Cardiac fibroblast (primary cell): ENCODE results near the gene KCNH4.
"Not testable (repeated sequence)": the region's sequence is repeated elsewhere in the genome, so short reads cannot be mapped to it uniquely, and the experiment has no call there.

Experiments
- DNase-seq, 2 donors: peaks; one replicate each; pipeline versions ENCODE4 v3.0.0 to v3.0.0-alpha.2; 2010; ENCODE audit warnings: low read depth in 2 of 2
- H3K4me3 ChIP-seq, 2 donors: replicated peaks in 1 of 2; 1 replicate in 1 of 2; 2 replicates in 1 of 2; pipeline ENCODE4 v1.5.1; 2011; ENCODE audit warnings: low read depth in 2 of 2, low read length in 2 of 2, mild to moderate bottlenecking in 2 of 2, moderate library complexity in 1 of 2
- CTCF ChIP-seq: IDR thresholded peaks from one replicate; pipeline ENCODE4 v1.5.1; 2011; ENCODE audit warnings: low read depth, mild to moderate bottlenecking, low read length, inconsistent platforms

KCNH4 gene

DNA sequence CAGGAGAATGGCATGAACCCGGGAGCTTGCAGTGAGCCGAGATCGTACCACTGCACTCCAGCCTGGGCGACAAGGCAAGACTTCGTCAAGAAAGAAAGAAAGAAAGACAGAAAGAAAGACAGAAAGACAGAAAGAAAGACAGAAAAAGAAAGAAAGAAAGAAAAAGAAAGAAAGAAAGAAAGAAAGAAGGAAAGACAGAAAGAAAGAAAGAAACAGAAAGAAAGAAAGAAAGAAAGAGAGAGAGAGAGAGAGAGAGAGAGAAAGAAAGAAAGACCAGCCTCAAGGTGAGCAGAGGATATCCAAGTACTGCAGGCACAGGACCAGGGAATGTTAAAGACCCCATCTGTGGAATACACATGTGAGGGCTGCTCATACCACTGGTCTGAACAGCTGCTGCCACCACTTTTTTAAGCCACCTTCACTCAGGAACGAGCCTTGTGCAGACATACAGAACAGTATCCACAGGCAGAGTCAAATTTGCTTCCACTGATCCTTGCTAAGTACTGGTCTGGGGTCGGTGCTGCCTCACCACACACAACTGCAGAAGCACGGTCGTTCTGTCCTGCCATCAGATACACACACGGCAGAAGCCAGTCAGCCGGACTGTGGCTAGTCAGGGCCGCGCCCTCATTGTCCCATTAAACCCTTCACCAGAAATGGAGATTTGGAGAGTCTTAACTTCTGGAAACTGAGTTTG, 33.9 kb downstream of the KCNH4 start:
- DNase-seq, result no peak
- TF ChIP-seq CTCF, result no peak
- H3K4me3 ChIP-seq, result no peak overlapping the region

GRCh38 chr17:42143138-42143537, 37.8 kb downstream of the KCNH4 start:
- not testable (repeated sequence) for H3K4me3 ChIP-seq, DNase-seq

- TF ChIP-seq CTCF, result no peak
- no peak overlapping the region for H3K4me3 ChIP-seq
- peak; percentile 37 to 83 for DNase-seq
Measured at GRCh38 chr17:42142371-42142896, 38.5 kb downstream of the KCNH4 start.

DNA sequence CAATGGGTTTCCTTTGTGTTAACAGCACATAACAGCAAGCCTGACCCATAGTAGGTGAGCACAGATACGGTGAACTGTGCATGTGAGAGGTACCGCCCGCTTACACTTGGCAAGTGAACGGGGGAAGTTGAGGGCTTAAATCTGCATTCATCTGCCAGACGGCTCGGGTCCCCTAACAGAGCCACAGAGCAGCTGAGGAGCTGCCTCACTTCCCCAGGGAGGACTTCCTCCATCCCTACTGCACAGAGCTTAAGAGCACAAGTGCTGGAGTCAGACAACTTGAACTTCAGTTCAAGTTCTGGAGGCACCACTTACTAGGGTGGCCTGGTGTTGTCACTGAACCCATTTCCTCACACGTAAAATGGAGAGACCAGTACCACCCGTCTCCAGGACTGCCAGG, 39.6 kb downstream of the KCNH4 start:
- no peak overlapping the region for H3K4me3 ChIP-seq
- TF ChIP-seq CTCF, result no peak
- no peak for DNase-seq

GRCh38 chr17:42140690-42141089, 40.3 kb downstream of the KCNH4 start:
- not testable (repeated sequence) for DNase-seq

DNA sequence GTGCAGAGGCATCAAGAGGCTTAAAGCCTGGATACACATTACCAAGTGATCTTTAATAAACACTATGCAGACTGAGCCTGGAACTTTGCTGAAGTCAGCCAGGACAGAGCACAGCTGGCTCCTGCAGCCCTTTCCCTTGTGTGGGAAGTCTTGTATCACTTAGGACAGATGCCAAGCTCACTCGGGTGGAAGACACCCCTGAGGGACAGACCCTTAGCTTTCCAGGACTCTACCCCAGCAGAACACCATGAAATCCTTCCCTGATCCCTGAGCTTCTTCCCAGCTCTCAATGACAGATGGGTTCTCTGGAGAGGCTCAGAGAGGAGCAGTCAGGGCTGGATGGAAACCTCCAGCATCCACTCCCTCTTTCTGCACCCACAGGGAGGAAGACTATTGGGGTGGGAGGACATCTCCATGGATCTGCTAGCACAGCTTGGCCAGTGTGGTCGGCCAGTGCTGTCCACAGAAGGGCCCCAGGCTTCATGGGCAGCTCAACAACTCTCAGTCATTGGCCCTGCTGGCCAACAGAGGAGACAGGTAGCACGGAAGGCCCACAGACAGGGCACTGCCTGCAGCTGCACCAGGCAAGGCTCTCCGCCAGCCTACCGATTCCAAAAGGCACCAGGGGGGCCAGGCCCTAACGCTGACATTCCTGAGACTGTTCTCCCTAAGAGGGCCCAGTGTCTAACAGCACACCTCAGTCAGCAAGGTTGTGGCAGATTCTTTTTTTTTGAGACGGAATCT, 42.0 kb downstream of the KCNH4 start:
- H3K4me3 ChIP-seq, result no peak overlapping the region
- DNase-seq, result no peak
- no peak for TF ChIP-seq CTCF

More at GRCh38 chr17:42140690-42141089, 40.3 kb downstream of the KCNH4 start:
- not testable (repeated sequence) for H3K4me3 ChIP-seq

- DNase-seq, result no peak
- TF ChIP-seq CTCF, result no peak
- H3K4me3 ChIP-seq, result no peak overlapping the region
Measured at GRCh38 chr17:42136654-42137051, 44.3 kb downstream of the KCNH4 start.
